Heart left ventricle (tissue), 16 donors: ENCODE data around the gene KCNQ2. TPM values are rescaled to one million over a fixed set of nuclear protein-coding genes. Genes with fewer than 3 reads are reported as not detected.

Experiments
- ATAC-seq, 4 donors: fragments of 200-7000 bp; cut with Tn5 transposase; one replicate each; pipeline ENCODE4 v1.9.1; 2020 to 2022; ENCODE audit warnings: moderate library complexity in 4 of 4, mild to moderate bottlenecking in 3 of 4, moderate number of reproducible peaks in 1 of 4
- DNase-seq, 5 donors: peaks; one replicate each; pipeline ENCODE4 v3.0.0-alpha.2; 2020
- H3K27ac ChIP-seq, 12 donors: fragments of 200-600 bp; sonication (generic) in 4 of 12; one replicate each; pipeline versions ENCODE4 v1.5.0 to v1.8.0; 2016 to 2022; ENCODE audit warnings: mild to moderate bottlenecking in 2 of 12
- H3K27me3 ChIP-seq, 9 donors: fragments of 200-600 bp; sonication (generic) in 2 of 9; one replicate each; pipeline versions ENCODE4 v1.5.1 to v1.8.0; 2016 to 2022; ENCODE audit warnings: mild to moderate bottlenecking in 3 of 9
- H3K36me3 ChIP-seq, 9 donors: fragments of 200-600 bp; sonication (generic) in 2 of 9; one replicate each; pipeline versions ENCODE4 v1.5.0 to v1.8.0; 2018 to 2022; ENCODE audit warnings: mild to moderate bottlenecking in 2 of 9
- H3K4me1 ChIP-seq, 12 donors: fragments of 200-600 bp; sonication (generic) in 4 of 12; one replicate each; pipeline versions ENCODE4 v1.5.0 to v1.8.0; 2016 to 2022; ENCODE audit warnings: mild to moderate bottlenecking in 3 of 12
- H3K4me3 ChIP-seq, 12 donors: fragments of 200-600 bp; sonication (generic) in 4 of 12; one replicate each; pipeline versions ENCODE4 v1.5.0 to v1.8.0; 2017 to 2022; ENCODE audit warnings: mild to moderate bottlenecking in 9 of 12, moderate library complexity in 4 of 12
- H3K9me3 ChIP-seq, 12 donors: fragments of 200-600 bp; sonication (generic) in 4 of 12; one replicate each; pipeline versions ENCODE4 v1.5.0 to v1.8.0; 2016 to 2022; ENCODE audit warnings: mild to moderate bottlenecking in 1 of 12
- POLR2A ChIP-seq, 2 donors: fragments of 450-650 bp; IDR thresholded peaks; one replicate each; pipeline ENCODE4 v1.6.1; 2017; ENCODE audit warnings: antibody characterized with exemption in 2 of 2, mild to moderate bottlenecking in 2 of 2, moderate library complexity in 2 of 2
- WGBS, 4 donors: extraction: QIAGEN DNeasy Blood & Tissue Kit in 2 of 4; methylation state at CpG; one replicate each; pipeline versions ENCODE4 v1.1.5 to v1.1.7; 2013 to 2018; 5-methylcytosine and 5-hydroxymethylcytosine counted together
- intact Hi-C, 10 donors: fragments of 100-400 bp; cut with DNase I; formaldehyde crosslinking; loops; one replicate each; pipeline versions ENCODE4 v1.11.1 to v1.14.2; 2022
- polyA plus RNA-seq, 2 donors: library from polyadenylated mRNA; stranded (reverse); fragments of 200-250 nt; gene quantifications; one replicate each; pipeline ENCODE4 v1.2.3, GENCODE V29; 2013
- total RNA-seq, 9 donors: library from RNA; depleted of rRNA in 2 of 9; stranded (reverse); fragments of >200 nt in 2 of 9; fragmentation: NEBNext Ultra II Directional in 3 of 9; extraction: Animal tissue kit (Norgen Biotek cat#: 25700) in 3 of 9; gene quantifications; one replicate each; pipeline versions ENCODE4 v1.1.0 to v1.2.4, GENCODE V29; 2016 to 2023
- TF ChIP-seq, protein P1 (sequence below), 12 donors: fragments of 200-600 bp; sonication (generic) in 4 of 12; IDR thresholded peaks; one replicate each; pipeline versions ENCODE4 v1.5.0 to v1.8.0; 2018 to 2022; ENCODE audit warnings: antibody characterized with exemption in 12 of 12, mild to moderate bottlenecking in 5 of 12
- donor health status: ischemic (EF 13 %, LVEDD 7.1; RV severe dilation, severe dysfunction).
- donor health status: healthy with polysubstance abuse.
- donor health status: DM: no; HTN: yes; CAD: no.
- donor health status: DM: no; HTN: no; CAD: no.
- donor health status: ischemic (EF 25% LVEDD 6.9; RV normal size, moderate dysfunction).
- donor health status: ischemic (EF 25% LVEDD 5.7; RV mildly dilated, moderate dysfunction).
- donor health status: healthy.
- donor health status: DM: yes; HTN: yes; CAD: no.
- donor health status: ischemic (EF 35%, LVEDD 5.7; RV mildly dilated, moderate dysfunction).
- donor health status: nonischemic (EF 11% LVEDD 7.7; RV severe dilation, severe dysfunction).
- donor health status: DM: yes; HTN: yes; CAD: no.
- donor health status: PGD.
- donor health status: ischemic (EF 29% LVEDD 5.4; RV normal size, mild dysfunction).
- donor health status: nonischemic (EF 23%, LVEDD 6.1; RV moderate dilation, normal function).

Gene KCNQ2
- total and polyA plus RNA-seq, 11 donors = 0.06 to 2.6 (median 0.65) TPM; not detected in 7

GRCh38 chr20:63374504-63374903, 98.0 kb downstream of the KCNQ2 start:
- no peak overlapping the region for H3K4me3 ChIP-seq
- no peak overlapping the region for H3K27ac ChIP-seq
- intact Hi-C loops = no loop called here
- no peak for DNase-seq
- TF ChIP-seq POLR2A (IDR thresholded peaks at IDR 0.05) = no peak
- TF ChIP-seq, protein P1, sequence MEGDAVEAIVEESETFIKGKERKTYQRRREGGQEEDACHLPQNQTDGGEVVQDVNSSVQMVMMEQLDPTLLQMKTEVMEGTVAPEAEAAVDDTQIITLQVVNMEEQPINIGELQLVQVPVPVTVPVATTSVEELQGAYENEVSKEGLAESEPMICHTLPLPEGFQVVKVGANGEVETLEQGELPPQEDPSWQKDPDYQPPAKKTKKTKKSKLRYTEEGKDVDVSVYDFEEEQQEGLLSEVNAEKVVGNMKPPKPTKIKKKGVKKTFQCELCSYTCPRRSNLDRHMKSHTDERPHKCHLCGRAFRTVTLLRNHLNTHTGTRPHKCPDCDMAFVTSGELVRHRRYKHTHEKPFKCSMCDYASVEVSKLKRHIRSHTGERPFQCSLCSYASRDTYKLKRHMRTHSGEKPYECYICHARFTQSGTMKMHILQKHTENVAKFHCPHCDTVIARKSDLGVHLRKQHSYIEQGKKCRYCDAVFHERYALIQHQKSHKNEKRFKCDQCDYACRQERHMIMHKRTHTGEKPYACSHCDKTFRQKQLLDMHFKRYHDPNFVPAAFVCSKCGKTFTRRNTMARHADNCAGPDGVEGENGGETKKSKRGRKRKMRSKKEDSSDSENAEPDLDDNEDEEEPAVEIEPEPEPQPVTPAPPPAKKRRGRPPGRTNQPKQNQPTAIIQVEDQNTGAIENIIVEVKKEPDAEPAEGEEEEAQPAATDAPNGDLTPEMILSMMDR (IDR thresholded peaks at IDR 0.05) = no peak
- peaks cover 10 to 74% (median 19%) of the 10 kb centered on the region in 9 donors for H3K27me3 ChIP-seq
- no peaks in the 10 kb centered on the region for H3K36me3 ChIP-seq
- H3K9me3 ChIP-seq = no peaks in the 10 kb centered on the region
- no peak for ATAC-seq
- H3K4me1 ChIP-seq = peaks cover 0 to 18% (median 7%) of the 10 kb centered on the region in 12 donors
- 59 to 82% (median 71%) methylated on average over 10 to 12 of the region's 12 CpGs for WGBS, 4 donors

DNA sequence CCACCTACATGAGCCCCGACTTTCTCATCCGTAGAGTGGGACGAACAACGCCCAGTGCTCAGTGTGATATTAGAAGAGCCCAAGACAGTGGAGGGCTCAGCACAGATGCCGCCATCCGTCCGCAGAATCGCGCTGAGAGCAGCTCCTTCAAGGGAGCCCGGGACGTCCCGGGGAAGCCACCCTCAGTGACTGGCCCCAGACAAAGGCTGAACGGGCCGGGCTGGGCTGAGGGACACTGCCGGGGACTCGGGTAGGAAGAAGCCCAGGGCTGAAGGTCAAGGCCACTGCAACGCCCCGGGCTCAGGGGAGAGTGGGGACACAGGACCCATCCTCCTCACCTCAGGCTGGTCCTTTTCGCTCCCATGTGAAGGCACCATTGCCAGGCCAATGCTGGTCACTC, 98.5 kb downstream of the KCNQ2 start:
- intact Hi-C loops = no loop called here
- Histone ChIP-seq H3K9me3 (no peaks in the 10 kb centered on the region), H3K4me3 (no peak overlapping the region), H3K27ac (no peak overlapping the region), H3K27me3 (peaks cover 10 to 71% (median 19%) of the 10 kb centered on the region in 9 donors), H3K36me3 (no peaks in the 10 kb centered on the region), H3K4me1 (peaks cover 0 to 18% (median 7%) of the 10 kb centered on the region in 12 donors)
- 78 to 85% (median 84%) methylated on average over 17 to 19 of the region's 19 CpGs for WGBS, 4 donors
- no peak for DNase-seq
- no peak for ATAC-seq
- no peak for TF ChIP-seq POLR2A (IDR thresholded peaks at IDR 0.05)
- TF ChIP-seq, protein P1 (IDR thresholded peaks at IDR 0.05) = no peak

DNA sequence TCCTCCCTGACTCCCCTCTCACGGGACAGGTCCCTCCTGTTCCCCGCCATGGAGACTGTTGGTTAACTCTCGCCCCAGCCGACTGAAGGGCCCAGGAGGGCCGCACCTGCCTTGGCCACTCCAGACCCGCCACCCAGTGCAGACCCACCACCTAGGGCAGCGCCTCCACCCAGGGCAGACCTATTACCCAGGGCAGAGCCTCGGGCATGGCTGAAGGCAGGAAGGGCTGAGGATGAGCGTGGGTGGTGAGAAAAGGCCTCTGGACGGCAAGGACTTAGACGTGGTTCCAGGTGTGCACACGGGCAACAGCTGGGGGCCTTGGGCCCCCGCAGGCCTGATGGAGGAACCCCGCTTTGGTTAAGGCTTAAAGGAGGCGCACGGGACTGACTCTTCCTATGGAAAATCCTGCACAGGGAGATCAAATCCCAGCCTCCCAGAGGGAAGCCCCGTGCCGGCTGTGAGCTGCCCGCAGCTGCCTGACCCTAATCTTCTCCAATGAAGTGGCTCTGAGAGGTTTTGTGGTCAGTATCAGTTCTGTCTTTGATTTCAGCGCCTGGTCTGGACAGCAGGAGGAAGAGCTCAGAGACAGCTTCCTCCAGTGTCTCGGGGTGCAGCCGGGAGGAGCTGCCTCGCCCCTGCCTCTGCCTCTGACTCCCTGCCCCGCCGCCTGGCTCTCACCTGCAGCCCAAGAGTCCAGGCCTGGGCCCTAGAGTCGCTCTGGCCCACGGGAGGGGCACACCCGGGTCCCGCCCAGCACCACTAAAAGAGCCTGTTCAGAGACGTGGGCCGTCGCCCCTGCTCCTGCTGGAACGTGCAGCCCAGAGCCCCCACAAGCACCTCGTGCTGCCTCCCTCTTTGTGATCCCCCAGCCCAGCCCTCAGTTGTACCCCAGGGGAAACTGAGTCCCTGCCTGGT, 99.2 kb downstream of the KCNQ2 start:
- DNase-seq (no peak), ATAC-seq (no peak)
- peaks cover 10 to 63% (median 19%) of the 10 kb centered on the region in 9 donors for H3K27me3 ChIP-seq
- intact Hi-C loops = no loop called here
- H3K4me1 ChIP-seq = peaks cover 0 to 18% (median 7%) of the 10 kb centered on the region in 12 donors
- H3K27ac ChIP-seq = no peak overlapping the region
- no peaks in the 10 kb centered on the region for H3K36me3 ChIP-seq
- no peaks in the 10 kb centered on the region for H3K9me3 ChIP-seq
- H3K4me3 ChIP-seq = no peak overlapping the region
- 57 to 69% (median 65%) methylated on average over 27 to 34 of the region's 34 CpGs for WGBS, 4 donors
- TF ChIP-seq POLR2A (IDR thresholded peaks at IDR 0.05) = no peak
- TF ChIP-seq, protein P1 (IDR thresholded peaks at IDR 0.05) = no peak

DNA sequence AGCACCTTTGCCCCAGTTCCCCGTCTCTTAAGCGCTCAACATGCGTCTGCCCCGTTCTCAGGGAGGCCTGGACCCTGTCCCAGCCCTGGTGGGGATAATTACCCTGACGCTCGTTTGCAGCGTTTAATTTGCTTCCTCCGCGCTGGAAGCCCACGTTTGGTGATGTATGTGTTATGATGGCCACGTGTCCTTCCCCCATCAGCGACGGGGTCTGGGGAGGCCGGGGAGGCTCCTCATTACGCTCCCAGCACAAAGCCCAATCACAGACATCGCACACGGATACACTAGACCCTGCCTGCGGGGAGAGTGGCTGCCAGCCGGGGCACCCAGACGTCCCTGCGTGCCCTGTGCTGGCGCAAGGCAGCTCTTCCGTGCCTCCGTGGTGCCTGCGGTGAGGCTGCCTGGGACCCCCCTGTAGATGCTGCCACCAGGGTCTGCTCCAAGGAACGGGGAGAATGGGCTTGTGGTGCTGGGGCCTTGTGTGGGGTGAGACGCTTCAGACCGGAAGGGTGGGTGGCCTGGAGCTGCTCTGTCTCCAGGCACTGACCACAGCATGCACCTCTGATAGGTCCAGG, 101.1 kb downstream of the KCNQ2 start:
- TF ChIP-seq, protein P1 (IDR thresholded peaks at IDR 0.05) = no peak
- Histone ChIP-seq H3K9me3 (no peaks in the 10 kb centered on the region), H3K36me3 (no peaks in the 10 kb centered on the region), H3K27ac (peak overlapping the region in 1 of 12 donors; percentile 44), H3K4me1 (peaks cover 0 to 18% (median 7%) of the 10 kb centered on the region in 12 donors), H3K4me3 (no peak overlapping the region), H3K27me3 (peaks cover 3 to 49% (median 7%) of the 10 kb centered on the region in 9 donors)
- ATAC-seq = no peak
- DNase-seq = no peak
- WGBS, 4 donors = 72 to 83% (median 76%) methylated on average over 27 to 28 of the region's 28 CpGs
- intact Hi-C loops = no loop called here
